Central memory CD4-positive, alpha-beta T cell (primary cell): ENCODE results near the gene SPSB4.
A peak's percentile ranks its signal among the peaks of the same experiment; 100 is the strongest.

ENCODE experiments used
- DNase-seq: peaks from one replicate; pipeline ENCODE4 v3.0.0; 2022
- total RNA-seq, 3 experiments: gene quantifications; one replicate each; lab custom pipeline; 2026; lab: John Stamatoyannopoulos, UW

SPSB4 gene
- 0 reads per million in 3 experiments for total RNA-seq

GRCh38 chr3:141050576-141051442 is at the start of gene SPSB4:
SPSB4 (plus strand) TSS chr3:141051347; CDS start chr3:141066105, 14,758 bp downstream.
- no peak for DNase-seq

- no peak for DNase-seq
These were observed 44.8 kb upstream of the SPSB4 start for GRCh38 chr3:141006344-141006743.

GRCh38 chr3:141009496-141009895 is 41.7 kb upstream of the SPSB4 start:
- DNase-seq = no peak

- DNase-seq = peak; percentile 48
These were observed 39.7 kb upstream of the SPSB4 start for GRCh38 chr3:141011232-141011996.

- DNase-seq = no peak
These were observed 39.2 kb upstream of the SPSB4 start for GRCh38 chr3:141011997-141012262.

- DNase-seq = no peak
These were observed 38.6 kb upstream of the SPSB4 start for GRCh38 chr3:141012571-141012970.

GRCh38 chr3:141015481-141015880 is 35.7 kb upstream of the SPSB4 start:
- no peak for DNase-seq

GRCh38 chr3:141017366-141018322 is 33.5 kb upstream of the SPSB4 start:
- peak; percentile 22 for DNase-seq

- DNase-seq = no peak
These were observed 31.9 kb upstream of the SPSB4 start for GRCh38 chr3:141019244-141019643.

- DNase-seq = no peak
These were observed 30.9 kb upstream of the SPSB4 start for GRCh38 chr3:141020143-141020830.

GRCh38 chr3:141021261-141021660 is 29.9 kb upstream of the SPSB4 start:
- no peak for DNase-seq

GRCh38 chr3:141030296-141030695 is 20.9 kb upstream of the SPSB4 start:
- DNase-seq = no peak

GRCh38 chr3:141039589-141039988 is 11.6 kb upstream of the SPSB4 start:
- DNase-seq = no peak

GRCh38 chr3:141044695-141045641 is 6.2 kb upstream of the SPSB4 start:
- DNase-seq = no peak

- DNase-seq = no peak
These were observed 5.3 kb upstream of the SPSB4 start for GRCh38 chr3:141045849-141046248.

- no peak for DNase-seq
These were observed 4.0 kb upstream of the SPSB4 start for GRCh38 chr3:141047168-141047567.

- no peak for DNase-seq
These were observed 1.5 kb upstream of the SPSB4 start for GRCh38 chr3:141049681-141050080.

GRCh38 chr3:141051443-141052200 is 475 bp downstream of the SPSB4 start:
- no peak for DNase-seq

- no peak for DNase-seq
These were observed 1.3 kb downstream of the SPSB4 start for GRCh38 chr3:141052201-141053069.
